ENCODE data around the gene VWA3A. TPM values are rescaled to one million over a fixed set of nuclear protein-coding genes. Genes with fewer than 3 reads are reported as not detected.

The VWA3A gene
- total RNA-seq, 4 donors from 2014 or later: 1.5 to 2.5 (median 1.8) TPM; not detected in 1

- Histone ChIP-seq H3K27ac (no peak overlapping the region), H3K27me3 (no peaks in the 10 kb centered on the region), H3K4me1 (no peaks in the 10 kb centered on the region), H3K9me3 (no peaks in the 10 kb centered on the region), H3K4me3 (no peak overlapping the region), H3K36me3 (no peaks in the 10 kb centered on the region)
- no peak for DNase-seq
- TF ChIP-seq POLR2A (IDR thresholded peaks at IDR 0.05): no peak
- TF ChIP-seq CTCF (IDR thresholded peaks at IDR 0.05): no peak
- intact Hi-C loops (cut with DNase I; ENCODE audit: low total_unique reads): no loop called here
Measured at GRCh38 chr16:22132801-22133200, 40.5 kb downstream of the VWA3A start.

GRCh38 chr16:22138482-22138881 is 46.1 kb downstream of the VWA3A start:
- intact Hi-C loops (cut with DNase I; ENCODE audit: low total_unique reads): no loop called here
- Histone ChIP-seq H3K4me1 (no peaks in the 10 kb centered on the region), H3K9me3 (no peaks in the 10 kb centered on the region), H3K27me3 (no peaks in the 10 kb centered on the region), H3K27ac (no peak overlapping the region), H3K36me3 (no peaks in the 10 kb centered on the region), H3K4me3 (no peak overlapping the region)
- TF ChIP-seq POLR2A (IDR thresholded peaks at IDR 0.05) (no peak), CTCF (IDR thresholded peaks at IDR 0.05) (no peak)
- no peak for DNase-seq

GRCh38 chr16:22139008-22139407 is 46.7 kb downstream of the VWA3A start:
- TF ChIP-seq CTCF (IDR thresholded peaks at IDR 0.05) (no peak), POLR2A (IDR thresholded peaks at IDR 0.05) (no peak)
- Histone ChIP-seq H3K4me3 (no peak overlapping the region), H3K27ac (no peak overlapping the region), H3K9me3 (no peaks in the 10 kb centered on the region), H3K4me1 (no peaks in the 10 kb centered on the region), H3K36me3 (no peaks in the 10 kb centered on the region), H3K27me3 (no peaks in the 10 kb centered on the region)
- intact Hi-C loops (cut with DNase I; ENCODE audit: low total_unique reads): no loop called here
- DNase-seq: no peak

- Histone ChIP-seq H3K27me3 (no peaks in the 10 kb centered on the region), H3K9me3 (no peaks in the 10 kb centered on the region), H3K27ac (no peak overlapping the region), H3K36me3 (no peaks in the 10 kb centered on the region), H3K4me1 (no peaks in the 10 kb centered on the region), H3K4me3 (no peak overlapping the region)
- DNase-seq: no peak
- intact Hi-C loops (cut with DNase I; ENCODE audit: low total_unique reads): no loop called here
- TF ChIP-seq CTCF (IDR thresholded peaks at IDR 0.05): no peak
Measured at GRCh38 chr16:22139732-22140131, 47.4 kb downstream of the VWA3A start.

GRCh38 chr16:22141767-22142166 is 49.4 kb downstream of the VWA3A start:
- Histone ChIP-seq H3K9me3 (no peaks in the 10 kb centered on the region), H3K27ac (no peak overlapping the region), H3K36me3 (no peaks in the 10 kb centered on the region), H3K27me3 (no peaks in the 10 kb centered on the region), H3K4me1 (no peaks in the 10 kb centered on the region), H3K4me3 (no peak overlapping the region)
- no peak for DNase-seq
- intact Hi-C loops (cut with DNase I; ENCODE audit: low total_unique reads): no loop called here
- TF ChIP-seq CTCF (IDR thresholded peaks at IDR 0.05) (no peak), POLR2A (IDR thresholded peaks at IDR 0.05) (no peak)

Measured in uterus (tissue), 4 donors.